AG08396 (cell line): Measurements from ENCODE around the gene CAMK1G.

Experiments used
- DNase-seq: peaks from one replicate; pipeline ENCODE4 v3.0.0; 2012; ENCODE audit warnings: low spot score, mixed read lengths

The CAMK1G gene

GRCh38 chr1:209619696-209620486 lies 36.4 kb downstream of the CAMK1G start:
- DNase-seq = no peak

DNA sequence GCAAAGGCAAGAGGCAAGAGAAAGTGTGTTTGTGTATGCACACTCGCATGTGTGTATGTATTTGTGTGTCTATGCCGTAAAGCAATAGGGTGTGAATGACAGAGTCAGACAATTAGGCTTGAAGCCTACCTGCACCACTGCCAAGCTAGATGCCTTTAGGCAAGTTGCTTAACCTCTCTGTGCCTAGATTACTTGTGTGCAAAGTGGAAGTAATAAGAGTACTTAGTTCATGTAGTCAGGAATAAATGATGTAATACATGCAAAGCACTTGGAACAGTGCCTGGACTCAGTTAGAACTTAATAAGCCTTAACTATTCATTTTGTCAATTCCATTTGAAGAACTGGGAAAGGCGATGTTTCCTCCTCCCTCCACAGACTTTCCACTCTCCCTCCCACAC lies 37.0 kb downstream of the CAMK1G start:
- no peak for DNase-seq

DNA sequence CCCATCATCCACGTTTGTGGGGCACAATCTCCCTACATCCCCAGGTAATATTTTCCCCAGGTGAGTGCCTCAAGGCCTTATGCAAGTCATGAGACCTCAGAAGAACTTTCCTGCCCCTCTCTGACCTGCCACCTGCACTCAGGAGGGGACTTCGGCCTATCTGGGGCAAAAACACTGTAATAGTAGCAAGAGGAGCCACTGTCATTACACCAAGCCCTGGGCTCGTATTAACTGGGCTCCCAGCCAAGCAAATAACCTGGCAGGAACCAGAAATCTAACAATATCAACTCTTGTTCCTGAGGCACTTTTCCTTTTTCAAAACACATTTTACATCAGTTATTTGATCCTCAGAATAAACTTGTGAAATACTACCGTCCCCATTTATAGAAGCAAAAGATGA lies 37.8 kb downstream of the CAMK1G start:
- DNase-seq = no peak

DNA sequence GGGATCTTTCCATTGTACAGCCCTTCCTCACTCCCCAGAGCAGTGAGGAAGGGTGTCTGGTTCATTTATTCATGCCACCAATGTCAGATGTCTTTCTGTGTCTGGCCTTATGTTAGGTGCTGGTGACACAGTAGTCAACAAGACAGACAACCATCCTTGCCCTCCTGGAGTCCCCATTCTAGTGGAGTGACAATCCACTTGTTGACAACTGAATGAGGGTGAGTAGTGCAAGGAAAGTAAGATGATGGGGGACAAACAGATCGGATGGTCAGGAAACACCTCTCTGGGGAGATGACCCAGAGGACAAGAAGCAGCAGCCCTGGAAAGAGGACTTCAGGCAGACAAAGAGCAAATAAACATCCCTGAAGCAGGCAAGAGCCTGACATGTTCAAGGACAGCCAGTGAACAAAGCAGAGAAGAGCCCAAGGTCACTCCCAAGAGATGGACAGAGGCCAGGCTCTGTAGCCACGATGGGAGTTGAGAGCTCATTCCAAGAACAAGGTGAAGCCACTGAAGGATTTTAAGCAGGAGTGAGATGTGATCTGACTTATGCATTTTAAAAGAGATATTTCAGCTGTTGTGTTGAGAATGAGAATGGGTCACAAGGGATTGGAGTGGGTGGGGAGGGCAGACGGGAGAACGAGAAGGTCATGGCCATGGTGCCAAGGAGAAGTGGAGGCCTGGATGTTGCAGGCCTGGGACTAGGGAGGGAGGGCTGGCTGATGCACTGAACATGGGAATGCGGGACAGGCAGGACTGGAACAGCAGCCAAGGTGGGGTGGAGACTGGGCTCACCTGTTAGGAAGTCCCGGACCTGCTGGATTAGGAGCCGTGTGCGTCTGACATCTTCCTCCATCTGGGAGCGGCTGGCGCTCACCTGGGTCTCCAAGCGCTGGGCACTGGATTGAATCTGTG lies 38.5 kb downstream of the CAMK1G start:
- DNase-seq = no peak

DNA sequence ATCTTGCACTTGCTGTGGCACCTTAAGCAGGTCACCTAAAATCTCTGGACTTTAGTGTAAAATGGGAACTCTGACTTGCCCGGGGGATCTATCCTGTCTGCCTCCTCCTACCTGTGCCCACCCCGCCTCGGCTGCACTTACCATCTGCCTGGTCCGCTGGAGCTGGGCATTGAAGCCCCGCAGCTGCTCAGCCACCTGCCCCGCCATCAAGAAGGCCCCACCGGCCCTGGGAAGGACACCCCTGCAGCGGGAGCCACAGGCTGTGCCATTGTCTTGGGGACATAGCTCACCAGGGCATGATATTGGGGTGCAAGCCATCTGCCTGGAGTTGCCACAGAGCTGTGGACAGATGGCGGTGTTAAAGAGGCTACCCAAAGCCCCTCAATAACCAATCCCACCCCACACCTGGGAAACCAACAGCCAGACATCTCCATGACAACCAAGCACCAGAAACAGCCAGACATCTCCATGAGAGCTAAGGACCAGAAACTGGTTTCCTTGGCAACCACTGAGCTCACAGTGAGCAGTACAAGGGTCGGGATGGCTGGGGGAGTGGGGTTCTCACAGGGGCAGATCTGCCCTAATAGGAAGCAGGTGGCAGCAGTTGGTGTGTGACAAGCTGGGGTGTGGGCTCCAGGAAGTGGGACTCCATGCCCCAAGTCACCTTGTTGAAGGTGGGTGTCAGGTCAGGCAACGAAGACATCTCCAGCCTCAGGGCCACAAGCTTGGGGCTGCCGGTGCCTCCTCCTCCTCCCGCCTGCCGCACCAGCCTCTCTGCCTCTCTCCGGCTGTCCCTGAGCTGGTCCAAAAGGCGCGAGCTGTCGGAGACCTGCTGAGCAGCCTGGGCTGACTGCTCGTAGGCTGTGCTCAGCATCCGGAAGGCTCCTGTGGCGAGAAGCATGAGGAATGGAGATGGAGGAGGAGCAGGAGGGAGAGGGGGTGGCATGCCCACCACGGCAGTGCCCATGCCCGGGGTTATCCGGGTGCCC lies 39.6 kb downstream of the CAMK1G start:
- DNase-seq = no peak

- DNase-seq = no peak
Observed at GRCh38 chr1:209624558-209625549, 41.3 kb downstream of the CAMK1G start.

DNA sequence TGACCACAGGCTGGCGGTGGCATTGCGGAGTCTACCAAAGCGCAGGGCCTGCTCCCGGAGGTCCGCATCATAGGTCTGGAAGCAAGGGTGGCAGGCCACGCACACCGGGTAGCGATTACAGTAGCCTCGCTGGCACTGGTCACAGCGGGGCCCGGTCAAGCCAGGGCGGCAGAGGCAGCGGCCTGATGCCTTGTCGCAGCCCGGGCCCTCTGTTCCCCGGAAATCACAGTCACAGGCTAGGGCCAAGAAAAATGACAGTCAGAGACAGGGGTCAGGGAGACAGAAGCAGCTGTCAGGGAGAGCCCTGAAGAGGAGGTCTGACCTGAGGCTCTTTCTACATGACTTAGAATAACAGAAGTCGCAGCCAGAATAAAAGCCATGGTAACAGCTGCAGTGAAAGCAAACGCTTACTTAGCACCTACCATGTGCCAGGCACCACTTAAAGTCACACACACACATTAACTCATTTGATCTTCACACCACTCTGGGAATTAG lies 42.3 kb downstream of the CAMK1G start:
- no peak for DNase-seq

- no peak for DNase-seq
Observed at GRCh38 chr1:209626346-209627026, 43.0 kb downstream of the CAMK1G start.

GRCh38 chr1:209627027-209627731 lies 43.7 kb downstream of the CAMK1G start:
- no peak for DNase-seq

DNA sequence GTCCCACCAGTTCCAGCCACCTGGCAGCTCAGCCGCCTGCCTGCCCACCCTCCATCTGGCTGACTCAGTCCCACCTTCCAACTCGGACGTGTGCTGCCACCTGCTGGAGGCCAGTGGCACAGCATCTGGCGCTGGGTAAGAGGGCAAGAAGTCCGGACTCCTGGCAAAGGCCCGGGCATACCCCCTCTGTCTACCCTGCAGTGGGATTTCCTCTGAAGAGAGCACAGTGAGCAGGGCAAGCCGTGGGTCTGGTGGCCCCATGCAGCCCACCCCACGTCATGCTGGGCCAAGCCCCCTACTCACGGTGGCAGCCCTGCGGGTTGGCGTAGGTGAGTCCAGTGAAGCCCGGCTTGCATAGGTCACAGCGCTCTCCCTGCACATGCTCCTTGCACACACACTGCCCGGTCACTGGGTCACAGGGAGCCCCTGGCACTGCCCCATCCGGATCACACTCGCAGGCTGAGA lies 44.2 kb downstream of the CAMK1G start:
- DNase-seq = peak; percentile 76

DNA sequence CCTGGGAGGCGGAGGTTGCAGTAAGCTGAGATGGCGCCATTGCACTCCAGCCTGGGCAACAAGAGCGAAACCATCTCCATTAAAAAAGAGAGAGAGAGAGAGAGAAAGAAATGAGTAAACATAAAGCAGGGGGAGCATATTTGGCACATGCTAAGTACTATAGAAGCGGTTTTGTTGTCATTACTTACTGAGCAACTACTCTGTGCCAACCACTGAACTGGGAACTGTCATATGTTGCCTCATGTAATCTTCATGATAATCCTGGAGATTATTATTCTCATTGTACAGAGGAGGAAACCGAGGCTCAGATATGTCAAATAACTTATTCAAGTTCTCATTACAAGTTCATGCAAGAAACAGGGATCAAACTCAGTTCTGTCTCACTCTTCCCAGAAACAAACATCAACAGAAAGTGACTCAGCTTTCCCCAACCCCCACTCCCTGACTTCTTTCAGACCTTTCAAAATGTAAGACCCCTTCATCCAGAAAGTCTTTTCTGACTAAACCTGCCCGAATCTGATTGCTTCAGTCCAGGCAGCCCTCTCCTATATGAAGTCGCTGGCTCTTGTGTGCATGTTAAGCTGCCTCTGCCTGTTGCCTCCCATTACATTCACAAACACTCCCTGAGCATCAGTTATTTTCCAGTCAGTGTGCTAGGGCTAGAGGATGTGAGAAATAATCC lies 45.2 kb downstream of the CAMK1G start:
- DNase-seq = no peak

DNA sequence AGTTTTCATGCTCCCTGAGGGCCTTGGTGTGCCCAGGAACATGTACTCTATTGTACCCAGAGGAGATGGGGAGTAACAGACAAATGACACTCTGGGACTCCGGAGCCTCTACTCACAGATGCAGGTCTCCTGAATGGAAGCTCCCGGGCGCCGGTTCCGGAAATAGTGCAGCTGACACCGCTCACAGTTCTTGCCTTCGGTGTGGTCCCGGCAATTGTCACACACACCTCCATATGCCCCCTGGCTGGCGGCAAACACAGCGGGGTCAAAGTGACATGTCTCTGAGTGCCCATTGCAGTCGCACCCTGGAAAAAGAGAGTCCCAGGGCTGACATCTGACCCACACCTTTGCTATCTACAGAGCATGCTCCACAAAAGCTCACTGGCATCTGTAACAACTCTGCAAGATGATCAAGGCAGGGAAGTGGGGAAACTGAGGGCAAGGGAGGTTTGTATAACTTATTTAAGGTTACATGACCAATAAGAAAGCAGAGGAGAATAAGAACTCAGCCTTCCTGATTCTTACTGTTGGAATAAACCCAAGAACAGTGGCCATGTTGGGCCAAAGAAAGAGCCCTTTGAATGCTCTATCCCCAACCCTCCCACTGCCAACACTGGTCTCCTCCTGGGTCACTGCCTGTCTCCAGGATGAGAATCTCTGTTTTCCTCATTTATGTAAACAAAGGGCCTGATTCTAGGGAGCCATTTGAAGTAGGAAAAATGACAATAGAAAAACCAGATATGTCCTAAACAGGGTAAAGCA lies 46.3 kb downstream of the CAMK1G start:
- DNase-seq = no peak

DNA sequence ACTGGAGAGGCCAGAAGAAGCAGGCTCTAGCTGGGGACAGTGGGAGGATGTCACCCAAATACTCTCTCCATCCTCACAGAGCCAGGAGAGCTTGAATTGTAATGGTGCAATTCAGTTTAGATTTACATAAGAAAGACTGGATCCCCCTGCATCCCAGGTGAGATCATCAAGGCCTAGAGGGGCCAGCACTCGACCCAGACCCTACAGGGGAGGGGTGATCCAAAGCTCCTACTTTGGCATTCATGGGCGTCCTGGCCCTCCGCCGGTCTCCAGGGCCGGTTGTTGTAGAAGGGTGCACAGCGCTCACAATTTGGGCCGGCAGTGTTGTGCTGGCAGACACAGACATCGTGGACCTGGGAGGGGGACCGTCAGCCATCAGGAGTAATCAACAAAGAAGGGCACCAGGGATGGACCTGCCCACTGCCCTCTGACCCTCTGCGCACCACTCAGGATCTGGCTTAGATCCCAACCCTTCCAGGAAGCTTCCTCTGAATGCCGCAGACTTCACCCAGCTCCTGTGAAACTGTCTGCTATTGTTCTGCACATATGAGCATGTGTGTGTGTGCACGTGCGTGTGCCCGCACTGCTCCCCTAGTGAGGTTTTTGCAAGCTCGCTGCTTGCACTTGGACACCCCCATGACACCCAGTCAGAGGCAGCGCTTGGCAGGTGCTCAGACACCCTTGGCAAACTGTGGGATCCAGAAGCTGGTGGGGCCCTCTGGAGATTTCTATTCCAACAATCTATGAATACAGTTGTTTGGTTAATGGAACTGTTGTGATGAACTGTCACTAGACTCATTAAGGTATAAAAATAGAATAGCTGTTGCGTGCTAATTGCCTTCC lies 47.1 kb downstream of the CAMK1G start:
- DNase-seq = no peak

DNA sequence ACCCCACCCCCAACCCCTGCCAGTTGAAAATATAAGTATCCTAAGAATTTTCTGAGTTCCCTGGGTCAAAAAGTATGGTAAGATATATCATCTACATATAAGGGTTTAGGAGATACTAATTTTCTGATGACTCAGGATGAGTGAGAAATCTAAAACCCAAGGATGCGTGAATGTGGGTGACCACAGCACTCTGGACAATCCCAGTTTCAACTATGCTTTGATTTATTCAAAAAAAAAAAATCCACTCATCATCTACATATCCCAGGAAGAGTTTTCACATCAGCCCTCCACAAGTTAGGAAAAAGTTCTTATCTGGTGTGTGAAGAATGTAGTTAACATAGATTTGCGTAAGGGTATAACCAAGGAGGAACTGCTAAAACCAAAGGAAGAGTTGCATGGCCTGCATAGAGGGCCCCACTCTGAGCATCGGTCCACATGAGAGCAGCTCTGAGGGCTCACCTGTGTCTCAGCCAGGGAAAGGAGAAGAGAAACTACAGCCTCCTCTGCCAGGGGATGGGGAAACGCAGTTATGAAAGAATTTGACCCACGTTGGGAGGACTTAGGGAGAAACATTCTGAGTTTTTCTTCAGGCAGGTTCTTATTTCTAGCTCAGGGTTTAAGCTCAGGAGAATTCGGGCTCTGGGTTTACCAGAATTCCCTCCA lies 50.0 kb downstream of the CAMK1G start:
- no peak for DNase-seq

DNA sequence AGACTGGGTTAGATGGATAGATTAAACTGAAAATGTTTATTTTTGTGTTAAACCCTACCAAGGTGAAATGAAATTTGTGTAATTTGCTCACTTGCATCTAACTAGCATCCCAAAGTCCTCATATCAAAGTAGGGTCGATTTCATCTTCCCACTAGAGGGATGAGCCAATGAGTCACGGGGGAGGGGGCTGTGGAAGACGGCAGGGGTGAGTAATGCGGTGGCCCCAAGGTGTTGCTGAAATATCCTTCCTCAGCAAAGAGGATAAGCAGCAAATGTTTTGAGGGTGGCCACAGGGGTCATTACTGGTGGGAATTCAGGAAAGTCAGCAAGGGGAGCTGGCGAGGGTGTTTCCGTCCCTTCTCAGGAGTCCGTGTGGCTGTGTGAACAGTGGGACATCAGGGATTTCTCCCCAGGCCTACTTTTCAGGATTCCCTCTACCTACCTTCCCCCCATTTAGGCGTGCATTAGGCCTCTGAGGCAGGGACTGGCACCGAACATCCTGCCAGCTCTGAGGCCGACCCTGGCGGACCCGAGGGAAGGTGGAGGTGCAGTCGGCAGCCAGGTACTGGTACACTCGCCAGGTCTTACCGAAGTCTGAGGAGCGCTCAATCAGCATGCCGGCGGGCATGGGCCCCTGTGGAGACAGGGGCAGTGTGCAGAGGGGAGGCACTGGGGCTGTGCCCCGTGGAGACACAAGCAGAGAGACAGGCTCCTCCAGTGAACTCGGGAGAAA lies 50.7 kb downstream of the CAMK1G start:
- DNase-seq = no peak

DNA sequence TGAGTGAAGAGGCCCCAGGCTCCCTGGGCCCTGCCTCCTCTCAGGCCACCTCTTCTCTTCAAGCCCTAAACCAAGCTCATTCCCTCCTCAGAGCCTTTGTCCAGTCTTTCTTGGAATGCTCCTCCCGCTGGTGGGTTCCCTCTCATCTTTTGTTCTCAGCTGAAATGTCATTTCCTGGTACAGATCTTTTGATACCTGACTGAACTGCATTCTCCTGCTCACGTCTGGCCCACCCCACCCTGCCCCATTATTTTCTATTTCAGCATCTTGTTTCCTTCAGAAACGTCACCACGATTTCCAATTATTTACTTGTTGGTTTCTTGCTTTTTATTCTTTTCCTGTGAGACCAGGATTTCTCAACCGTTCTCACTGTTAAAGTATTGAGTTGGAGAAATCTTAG lies 52.3 kb downstream of the CAMK1G start:
- DNase-seq = no peak
